Smooth muscle cell (in vitro differentiated cells): ENCODE data around the gene NSG1. TPM values are rescaled to one million over a fixed set of nuclear protein-coding genes. Genes with fewer than 3 reads are reported as not detected.

Experiments
- DNase-seq: peaks from one replicate; lab custom pipeline; 2025; ENCODE audit not compliant: unreplicated experiment; lab: John Stamatoyannopoulos, UW
- H2AFZ ChIP-seq: fragments of 200-600 bp; sonication (generic); 2 replicates; pipeline ENCODE4 v1.6.0; 2016; ENCODE audit warnings: antibody characterized with exemption, low read depth, mild to moderate bottlenecking
- H3F3A ChIP-seq: fragments of 200-600 bp; sonication (generic); 2 replicates; pipeline ENCODE4 v1.6.0; 2017; ENCODE audit warnings: antibody characterized with exemption, low read depth
- H3K27ac ChIP-seq: fragments of 200-600 bp; sonication (generic); 2 replicates; pipeline ENCODE4 v1.5.1; 2016; ENCODE audit warnings: low read depth, mild to moderate bottlenecking
- H3K27me3 ChIP-seq: fragments of 200-600 bp; sonication (generic); 2 replicates; pipeline ENCODE4 v1.6.1; 2016; ENCODE audit warnings: low read depth, mild to moderate bottlenecking
- H3K36me3 ChIP-seq: fragments of 200-600 bp; sonication (generic); 2 replicates; pipeline ENCODE4 v1.5.1; 2016; ENCODE audit warnings: low read depth
- H3K4me1 ChIP-seq: fragments of 200-600 bp; sonication (generic); 2 replicates; pipeline ENCODE4 v1.5.1; 2016; ENCODE audit warnings: low read depth
- H3K4me2 ChIP-seq: fragments of 200-600 bp; sonication (generic); 2 replicates; pipeline ENCODE4 v1.6.0; 2016; ENCODE audit warnings: mild to moderate bottlenecking
- H3K4me3 ChIP-seq: fragments of 200-600 bp; sonication (generic); 2 replicates; pipeline ENCODE4 v1.5.1; 2016; ENCODE audit warnings: mild to moderate bottlenecking
- H3K79me2 ChIP-seq: fragments of 200-600 bp; sonication (generic); 2 replicates; pipeline ENCODE4 v1.6.0; 2016; ENCODE audit warnings: low read depth, mild to moderate bottlenecking
- H3K9ac ChIP-seq: fragments of 200-600 bp; sonication (generic); 2 replicates; pipeline ENCODE4 v1.6.0; 2016; ENCODE audit warnings: low read depth
- H3K9me3 ChIP-seq: fragments of 200-600 bp; sonication (generic); replicated peaks from 2 replicates; pipeline ENCODE4 v1.5.1; 2016; ENCODE audit warnings: low read depth
- H4K20me1 ChIP-seq: fragments of 200-600 bp; sonication (generic); 2 replicates; pipeline ENCODE4 v1.6.0; 2016; ENCODE audit warnings: low read depth
- CTCF ChIP-seq: fragments of 200-600 bp; sonication (generic); IDR thresholded peaks from 2 replicates; pipeline ENCODE4 v1.5.1; 2017; ENCODE audit warnings: borderline replicate concordance, mild to moderate bottlenecking, antibody characterized with exemption; ENCODE audit not compliant: insufficient read depth, poor library complexity, severe bottlenecking
- WGBS: methylation state at CpG from one replicate; pipeline ENCODE4 v1.1.7; 2016; ENCODE audit warnings: low lambda C conversion rate; 5-methylcytosine and 5-hydroxymethylcytosine counted together
- polyA plus RNA-seq: library from polyadenylated mRNA; unstranded; fragments of >200 nt; fragmentation: Nextera tagmentation; extraction: Ambion mirVana; gene quantifications from 2 replicates; pipeline ENCODE4 v1.2.1, GENCODE V29; 2016
- total RNA-seq: library from RNA; depleted of rRNA; stranded (reverse); fragments of >200 nt; gene quantifications from 2 replicates; pipeline ENCODE4 v1.2.3, GENCODE V29; 2014

The NSG1 gene
- total and polyA plus RNA-seq, 2 experiments from 2014 or later: 8.4 to 11.4 TPM

GRCh38 chr4:4417886-4418285 is 31.0 kb downstream of the NSG1 start:
- H2AFZ ChIP-seq: no peak overlapping the region
- no peak overlapping the region for H3K4me3 ChIP-seq
- H3K9me3 ChIP-seq: no peaks in the 10 kb centered on the region
- H3K36me3 ChIP-seq: no peaks in the 10 kb centered on the region
- no peak overlapping the region for H3K27ac ChIP-seq
- no peak for DNase-seq
- H3K4me1 ChIP-seq: no peaks in the 10 kb centered on the region
- no peaks in the 10 kb centered on the region for H3K27me3 ChIP-seq
- H3K9ac ChIP-seq: no peak overlapping the region
- TF ChIP-seq CTCF: no peak
- H3K4me2 ChIP-seq: no peak overlapping the region
- 86% methylated on average over 7 of the region's 7 CpGs for WGBS
- H4K20me1 ChIP-seq: no peaks in the 10 kb centered on the region
- no peaks in the 10 kb centered on the region for H3K79me2 ChIP-seq
- H3F3A ChIP-seq: no peaks in the 10 kb centered on the region

- H3F3A ChIP-seq: no peaks in the 10 kb centered on the region
- H3K4me2 ChIP-seq: no peak overlapping the region
- H3K79me2 ChIP-seq: no peaks in the 10 kb centered on the region
- 94% methylated on average over 19 of the region's 19 CpGs for WGBS
- no peaks in the 10 kb centered on the region for H3K9me3 ChIP-seq
- no peak for DNase-seq
- H3K36me3 ChIP-seq: no peaks in the 10 kb centered on the region
- no peak for TF ChIP-seq CTCF
- no peak overlapping the region for H3K9ac ChIP-seq
- no peak overlapping the region for H3K27ac ChIP-seq
- H4K20me1 ChIP-seq: no peaks in the 10 kb centered on the region
- no peak overlapping the region for H2AFZ ChIP-seq
- H3K27me3 ChIP-seq: no peaks in the 10 kb centered on the region
- H3K4me3 ChIP-seq: no peak overlapping the region
- no peaks in the 10 kb centered on the region for H3K4me1 ChIP-seq
These were observed 31.9 kb downstream of the NSG1 start for GRCh38 chr4:4418676-4419390.

- no peak overlapping the region for H3K9ac ChIP-seq
- H3K9me3 ChIP-seq: no peaks in the 10 kb centered on the region
- H3K4me2 ChIP-seq: no peak overlapping the region
- no peak for DNase-seq
- 97% methylated on average over 12 of the region's 12 CpGs for WGBS
- H2AFZ ChIP-seq: no peak overlapping the region
- H3F3A ChIP-seq: no peaks in the 10 kb centered on the region
- no peaks in the 10 kb centered on the region for H3K27me3 ChIP-seq
- H4K20me1 ChIP-seq: no peaks in the 10 kb centered on the region
- H3K36me3 ChIP-seq: no peaks in the 10 kb centered on the region
- no peak overlapping the region for H3K27ac ChIP-seq
- H3K79me2 ChIP-seq: no peaks in the 10 kb centered on the region
- no peak for TF ChIP-seq CTCF
- H3K4me3 ChIP-seq: no peak overlapping the region
- H3K4me1 ChIP-seq: no peaks in the 10 kb centered on the region
These were observed 33.0 kb downstream of the NSG1 start for GRCh38 chr4:4419896-4420295.

- TF ChIP-seq CTCF: no peak
- Histone ChIP-seq H3K9me3 (no peaks in the 10 kb centered on the region), H3K36me3 (no peaks in the 10 kb centered on the region), H3F3A (no peaks in the 10 kb centered on the region), H3K9ac (no peak overlapping the region), H3K4me2 (no peak overlapping the region), H4K20me1 (no peaks in the 10 kb centered on the region), H2AFZ (no peak overlapping the region), H3K79me2 (no peaks in the 10 kb centered on the region), H3K4me1 (no peaks in the 10 kb centered on the region), H3K27ac (no peak overlapping the region), H3K4me3 (no peak overlapping the region), H3K27me3 (no peaks in the 10 kb centered on the region)
- over 99% methylated on average over 12 of the region's 12 CpGs for WGBS
- no peak for DNase-seq
These were observed 33.5 kb downstream of the NSG1 start for GRCh38 chr4:4420421-4420820.
